Small intestine (tissue), 16 donors: Measurements from ENCODE around the gene SH3RF2. TPM values are rescaled to one million over a fixed set of nuclear protein-coding genes. Genes with fewer than 3 reads are reported as not detected.
"Not testable (repeated sequence)": the region's sequence is repeated elsewhere in the genome, so short reads cannot be mapped to it uniquely, and the experiment has no call there.

Experiments used
- DNase-seq, 2 donors: peaks; one replicate each; pipeline versions ENCODE4 v3.0.0 to v3.0.0-alpha.2; 2013
- FAIRE-seq: peaks from 2 replicates; lab custom pipeline; 2012; peaks lifted over from hg19 to GRCh38; lab: Jason Lieb, UNC
- H3K27ac ChIP-seq, 3 donors: one replicate each; pipeline ENCODE4 v1.5.1; 2013; ENCODE audit warnings: low read length in 2 of 3, mild to moderate bottlenecking in 2 of 3, control low read depth in 1 of 3, inconsistent platforms in 1 of 3, low read depth in 1 of 3, moderate library complexity in 1 of 3
- H3K27me3 ChIP-seq, 3 donors: one replicate each; pipeline ENCODE4 v1.6.1; 2013; ENCODE audit warnings: low read length in 3 of 3, inconsistent platforms in 1 of 3; ENCODE audit not compliant: control insufficient read depth in 3 of 3, insufficient read depth in 3 of 3
- H3K36me3 ChIP-seq, 3 donors: one replicate each; pipeline ENCODE4 v1.6.1; 2013; ENCODE audit warnings: low read length in 3 of 3, inconsistent platforms in 1 of 3, low read depth in 1 of 3, mild to moderate bottlenecking in 1 of 3, moderate library complexity in 1 of 3; ENCODE audit not compliant: control insufficient read depth in 3 of 3, insufficient read depth in 2 of 3
- H3K4me1 ChIP-seq, 3 donors: one replicate each; pipeline ENCODE4 v1.6.1; 2013; ENCODE audit warnings: low read length in 2 of 3, inconsistent platforms in 1 of 3, low read depth in 1 of 3, mild to moderate bottlenecking in 1 of 3, moderate library complexity in 1 of 3; ENCODE audit not compliant: control insufficient read depth in 3 of 3, insufficient read depth in 2 of 3
- H3K4me3 ChIP-seq, 3 donors: one replicate each; pipeline ENCODE4 v1.5.1; 2013; ENCODE audit warnings: low read length in 3 of 3, control low read depth in 1 of 3, inconsistent platforms in 1 of 3, low read depth in 1 of 3, mild to moderate bottlenecking in 1 of 3, moderate library complexity in 1 of 3
- H3K9me3 ChIP-seq, 2 donors: one replicate each; pipeline ENCODE4 v1.6.1; 2013; ENCODE audit warnings: low read depth in 1 of 2, low read length in 1 of 2; ENCODE audit not compliant: control insufficient read depth in 2 of 2, insufficient read depth in 1 of 2
- WGBS, 3 donors: extraction: QIAGEN DNeasy Blood & Tissue Kit; methylation state at CpG; one replicate each; pipeline ENCODE4 v1.1.7; 2013; 5-methylcytosine and 5-hydroxymethylcytosine counted together
- long read RNA-seq, 10 donors: transcript quantifications; one replicate each; lab custom pipeline, GENCODE V29; 2026
- polyA plus RNA-seq, 4 donors: library from polyadenylated mRNA; stranded (reverse) in 3 of 4; unstranded in 1 of 4; fragments of 200-250 nt in 3 of 4; fragments of 120-200 nt in 1 of 4; gene quantifications; one replicate each; pipeline versions ENCODE4 v1.2.1 to v1.2.3, GENCODE V29; 2013
- donor health status: healthy with polysubstance abuse.
- donor health status: control.
- donor health status: control.
- donor health status: Bipolar disorder and iron deficiency.
- donor health status: healthy.

Gene SH3RF2
- polyA plus RNA-seq, result 10 to 100 TPM; 14.3 to 44.0 (median 24.3) TPM
- long read RNA-seq, donor 1, partial matches to known transcripts, result 6 of 7 reads
- long read RNA-seq, donor 1, other reads (novel, unspliced or antisense), result 0 of 7 reads
- long read RNA-seq, donor 2, result 0 reads
- long read RNA-seq, donor 3, result 0 reads
- long read RNA-seq, donor 4, result 0 reads
- long read RNA-seq, donor 5, result 0 reads
- long read RNA-seq, donor 6, result 0 reads
- long read RNA-seq, donor 7, partial matches to known transcripts, result 380 of 387 reads
- long read RNA-seq, donor 7, other reads (novel, unspliced or antisense), result 7 of 387 reads
- long read RNA-seq, donor 8, result 0 reads
- long read RNA-seq, donor 9, result 0 reads
- long read RNA-seq, donor 10, partial matches to known transcripts, result 14 of 16 reads
- long read RNA-seq, donor 10, other reads (novel, unspliced or antisense), result 0 of 16 reads

GRCh38 chr5:145936401-145937131 is at the start of gene SH3RF2:
Gene SH3RF2, plus strand, starts transcription at chr5:145936578. Its CDS starts 1,351 bp downstream, at chr5:145937929.
- WGBS, 3 donors, result 3 to 4% (median 3%) methylated on average over 28 of the region's 28 CpGs
- DNase-seq (peak; percentile 79 to 91), FAIRE-seq (no peak)
- Histone ChIP-seq H3K4me1 (peaks cover 0 to 17% (median 3%) of the 10 kb centered on the region in 3 donors), H3K36me3 (peaks cover 0 to 3% (median 0%) of the 10 kb centered on the region in 3 donors), H3K27me3 (peaks cover 0 to 2% (median 0%) of the 10 kb centered on the region in 3 donors), H3K4me3 (peak within 1 kb of the TSS; percentile 12 to 81 (median 63)), H3K27ac (peak within 1 kb of the TSS; percentile 83 to 89 (median 86)), H3K9me3 (no peaks in the 10 kb centered on the region)

GRCh38 chr5:145887217-145887616 is 49.2 kb upstream of the SH3RF2 start:
- no peak for FAIRE-seq
- Histone ChIP-seq H3K36me3 (no peaks in the 10 kb centered on the region), H3K9me3 (peaks cover 0 to 3% of the 10 kb centered on the region in 2 donors), H3K27me3 (no peaks in the 10 kb centered on the region), H3K27ac (no peak overlapping the region), H3K4me3 (no peak overlapping the region), H3K4me1 (no peaks in the 10 kb centered on the region)
- DNase-seq, result peak; percentile 37 to 40
- WGBS, 3 donors, result 52 to 66% (median 60%) methylated on average over 3 of the region's 3 CpGs

GRCh38 chr5:145887976-145888574 is 48.3 kb upstream of the SH3RF2 start:
- WGBS, 3 donors, result 65 to 77% (median 72%) methylated on average over 5 of the region's 5 CpGs

GRCh38 chr5:145889611-145890010 is 46.8 kb upstream of the SH3RF2 start:
- Histone ChIP-seq H3K9me3 (peaks cover 0 to 3% of the 10 kb centered on the region in 2 donors), H3K27me3 (no peaks in the 10 kb centered on the region), H3K4me1 (no peaks in the 10 kb centered on the region), H3K4me3 (no peak overlapping the region), H3K36me3 (no peaks in the 10 kb centered on the region), H3K27ac (no peak overlapping the region)
- FAIRE-seq (no peak), DNase-seq (no peak)
- WGBS, 3 donors, result 90 to 97% (median 91%) methylated on average over 2 of the region's 2 CpGs

More at GRCh38 chr5:145887976-145888574, 48.3 kb upstream of the SH3RF2 start:
- Histone ChIP-seq H3K4me1 (no peaks in the 10 kb centered on the region), H3K4me3 (no peak overlapping the region), H3K9me3 (peaks cover 0 to 3% of the 10 kb centered on the region in 2 donors), H3K27ac (no peak overlapping the region), H3K27me3 (no peaks in the 10 kb centered on the region), H3K36me3 (no peaks in the 10 kb centered on the region)
- peak; percentile 77 to 83 for DNase-seq
- FAIRE-seq, result no peak

GRCh38 chr5:145891378-145891777 is 45.0 kb upstream of the SH3RF2 start:
- H3K4me3 ChIP-seq, FAIRE-seq, H3K9me3 ChIP-seq, H3K36me3 ChIP-seq, H3K27me3 ChIP-seq, DNase-seq, H3K4me1 ChIP-seq, H3K27ac ChIP-seq: not testable (repeated sequence)
- 88 to 90% (median 89%) methylated on average over 5 to 10 of the region's 10 CpGs for WGBS, 3 donors

- no peaks in the 10 kb centered on the region for H3K27me3 ChIP-seq
- H3K9me3 ChIP-seq, result no peaks in the 10 kb centered on the region
- DNase-seq, result no peak
- H3K4me3 ChIP-seq, result no peak overlapping the region
- H3K4me1 ChIP-seq, result no peaks in the 10 kb centered on the region
- FAIRE-seq, result no peak
- no peak overlapping the region for H3K27ac ChIP-seq
- no peaks in the 10 kb centered on the region for H3K36me3 ChIP-seq
Observed at GRCh38 chr5:145898171-145898570, 38.2 kb upstream of the SH3RF2 start.

GRCh38 chr5:145902421-145902820 is 34.0 kb upstream of the SH3RF2 start:
- H3K4me3 ChIP-seq, result no peak overlapping the region
- no peak overlapping the region for H3K27ac ChIP-seq
- no peak for DNase-seq
- H3K9me3 ChIP-seq, result no peaks in the 10 kb centered on the region
- WGBS, 3 donors, result 88 to 92% (median 89%) methylated on average over 1 of the region's 1 CpG
- no peaks in the 10 kb centered on the region for H3K27me3 ChIP-seq
- FAIRE-seq, result no peak
- no peaks in the 10 kb centered on the region for H3K4me1 ChIP-seq
- no peaks in the 10 kb centered on the region for H3K36me3 ChIP-seq

- no peaks in the 10 kb centered on the region for H3K4me1 ChIP-seq
- peak in 1 of 2 donors; percentile 8 for DNase-seq
Observed at GRCh38 chr5:145903113-145903512, 33.3 kb upstream of the SH3RF2 start.

More at GRCh38 chr5:145903113-145903512, 33.3 kb upstream of the SH3RF2 start:
- Histone ChIP-seq H3K4me3 (no peak overlapping the region), H3K27me3 (no peaks in the 10 kb centered on the region), H3K9me3 (no peaks in the 10 kb centered on the region), H3K27ac (no peak overlapping the region), H3K36me3 (no peaks in the 10 kb centered on the region)
- WGBS, 3 donors, result 70 to 79% (median 72%) methylated on average over 3 of the region's 3 CpGs
- no peak for FAIRE-seq
